ENCODE data around the gene TMEM63A. TPM values are rescaled to one million over a fixed set of nuclear protein-coding genes. Genes with fewer than 3 reads are reported as not detected.
"Not testable (repeated sequence)": the region's sequence is repeated elsewhere in the genome, so short reads cannot be mapped to it uniquely, and the experiment has no call there.

TMEM63A gene
- total RNA-seq, 1 experiment from 2014 or later = 31.4 TPM

DNA sequence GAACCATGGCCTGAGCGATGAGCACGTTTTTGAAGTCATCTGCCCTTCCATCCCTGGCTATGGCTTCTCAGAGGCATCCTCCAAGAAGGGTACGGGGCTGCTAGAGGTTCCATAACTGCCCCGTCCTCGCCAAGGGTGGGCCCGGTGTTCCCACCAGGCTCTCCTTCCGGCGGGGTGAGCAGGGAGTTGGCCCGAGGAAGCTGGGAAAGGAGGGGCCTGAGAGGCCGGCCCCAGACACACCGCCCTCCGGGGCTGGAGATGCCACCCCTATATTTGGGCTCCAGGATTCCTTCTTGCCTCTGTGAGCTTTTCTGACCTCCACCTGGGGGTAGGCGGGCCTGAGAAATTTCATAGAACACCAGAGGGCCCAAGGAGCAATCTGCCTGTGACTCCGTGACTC is 43.4 kb downstream of the TMEM63A start:
- TF ChIP-seq POLR2AphosphoS5 (IDR thresholded peaks at IDR 0.05; ENCODE audit: low read depth, low read length) (no peak), CTCF (IDR thresholded peaks at IDR 0.05) (no peak), SIN3A (IDR thresholded peaks at IDR 0.05; ENCODE audit: borderline replicate concordance, insufficient read depth, low read depth, low read length) (no peak), TCF7L2 (IDR thresholded peaks at IDR 0.05; ENCODE audit: low read depth, low read length) (no peak), REST (IDR thresholded peaks at IDR 0.05; ENCODE audit: insufficient read depth in 1 of 2, low read depth in 2 of 2, low read length in 1 of 2) (no peak)
- intact Hi-C loops (cut with micrococcal nuclease; ENCODE audit: unreplicated experiment) = no loop called here
- no peak for ATAC-seq
- ChIA-PET CTCF (no interaction called here), POLR2A (no interaction called here)
- H3K27ac ChIP-seq (ENCODE audit: low read length) = no peak overlapping the region
- H3K9me3 ChIP-seq (ENCODE audit: control insufficient read depth, insufficient read depth, low read depth, low read length) = no peaks in the 10 kb centered on the region
- H3K4me3 ChIP-seq (ENCODE audit: low read depth in 2 of 2, low read length in 2 of 2) = no peak overlapping the region
- no TSS peak for BruUV-seq (replicated peaks)
- H3K36me3 ChIP-seq (ENCODE audit: control insufficient read depth, insufficient read depth, low read length) = no peaks in the 10 kb centered on the region
- H3K4me1 ChIP-seq (ENCODE audit: control insufficient read depth, insufficient read depth, low read length) = no peaks in the 10 kb centered on the region
- in situ Hi-C loops (cut with HindIII; ENCODE audit: low pct_unique_long_range_greater_than_20kb, low sequenced_read_pairs) = no loop called here
- no peaks in the 10 kb centered on the region for H3K27me3 ChIP-seq (ENCODE audit: control insufficient read depth, insufficient read depth, low read length)
- no peak for DNase-seq (ENCODE audit: low read depth, low spot score)

DNA sequence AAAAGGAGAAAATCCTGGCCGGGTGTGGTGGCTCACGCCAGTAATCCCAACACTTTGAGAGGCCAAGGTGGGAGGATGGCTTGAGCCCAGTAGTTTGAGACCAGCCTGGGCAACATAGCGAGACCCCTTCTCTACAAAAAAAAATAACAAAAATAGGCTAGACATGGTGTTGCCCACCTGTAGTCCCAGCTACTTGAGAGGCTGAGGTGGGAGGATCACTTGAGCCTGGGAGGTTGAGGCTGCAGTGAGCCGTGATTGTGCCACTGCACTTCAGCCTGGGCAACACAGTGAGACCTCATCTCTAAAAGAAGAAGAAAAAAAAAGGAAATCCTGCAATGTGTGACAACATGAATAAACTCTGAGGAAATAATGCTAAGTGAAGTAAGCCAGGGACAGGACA is 45.9 kb downstream of the TMEM63A start:
- H3K36me3 ChIP-seq (ENCODE audit: control insufficient read depth, insufficient read depth, low read length); H3K9me3 ChIP-seq (ENCODE audit: control insufficient read depth, insufficient read depth, low read depth, low read length); H3K27me3 ChIP-seq (ENCODE audit: control insufficient read depth, insufficient read depth, low read length); H3K4me3 ChIP-seq (ENCODE audit: low read depth in 2 of 2, low read length in 2 of 2); CTCF ChIA-PET; H3K4me1 ChIP-seq (ENCODE audit: control insufficient read depth, insufficient read depth, low read length); ATAC-seq; in situ Hi-C loops (cut with HindIII; ENCODE audit: low pct_unique_long_range_greater_than_20kb, low sequenced_read_pairs); intact Hi-C loops (cut with micrococcal nuclease; ENCODE audit: unreplicated experiment); DNase-seq (ENCODE audit: low read depth, low spot score); BruUV-seq (replicated peaks); POLR2A ChIA-PET; H3K27ac ChIP-seq (ENCODE audit: low read length): not testable (repeated sequence)

GRCh38 chr1:225835856-225836255 is 46.3 kb downstream of the TMEM63A start:
- ATAC-seq (no peak), DNase-seq (ENCODE audit: low read depth, low spot score) (no peak)
- in situ Hi-C loops (cut with HindIII; ENCODE audit: low pct_unique_long_range_greater_than_20kb, low sequenced_read_pairs) (no loop called here), intact Hi-C loops (cut with micrococcal nuclease; ENCODE audit: unreplicated experiment) (no loop called here)
- Histone ChIP-seq H3K27me3 (ENCODE audit: control insufficient read depth, insufficient read depth, low read length) (no peaks in the 10 kb centered on the region), H3K4me3 (ENCODE audit: low read depth in 2 of 2, low read length in 2 of 2) (no peak overlapping the region), H3K4me1 (ENCODE audit: control insufficient read depth, insufficient read depth, low read length) (no peaks in the 10 kb centered on the region), H3K27ac (ENCODE audit: low read length) (no peak overlapping the region), H3K9me3 (ENCODE audit: control insufficient read depth, insufficient read depth, low read depth, low read length) (no peaks in the 10 kb centered on the region), H3K36me3 (ENCODE audit: control insufficient read depth, insufficient read depth, low read length) (no peaks in the 10 kb centered on the region)
- TF ChIP-seq CTCF (IDR thresholded peaks at IDR 0.05) (no peak), TCF7L2 (IDR thresholded peaks at IDR 0.05; ENCODE audit: low read depth, low read length) (no peak), SIN3A (IDR thresholded peaks at IDR 0.05; ENCODE audit: borderline replicate concordance, insufficient read depth, low read depth, low read length) (no peak), POLR2AphosphoS5 (IDR thresholded peaks at IDR 0.05; ENCODE audit: low read depth, low read length) (no peak), REST (IDR thresholded peaks at IDR 0.05; ENCODE audit: insufficient read depth in 1 of 2, low read depth in 2 of 2, low read length in 1 of 2) (no peak)
- ChIA-PET CTCF (no interaction called here), POLR2A (no interaction called here)
- BruUV-seq (replicated peaks) = no TSS peak

All from Panc1 (cell line).